GM12801 (cell line): ENCODE data around the gene ARHGAP12.

Experiments
- TF ChIP-seq, protein P1 (sequence below): IDR thresholded peaks from one replicate; pipeline ENCODE4 v1.5.1; 2011; ENCODE audit warnings: control low read depth; ENCODE audit not compliant: insufficient read length; ENCODE audit errors: extremely low read depth

Gene ARHGAP12

DNA sequence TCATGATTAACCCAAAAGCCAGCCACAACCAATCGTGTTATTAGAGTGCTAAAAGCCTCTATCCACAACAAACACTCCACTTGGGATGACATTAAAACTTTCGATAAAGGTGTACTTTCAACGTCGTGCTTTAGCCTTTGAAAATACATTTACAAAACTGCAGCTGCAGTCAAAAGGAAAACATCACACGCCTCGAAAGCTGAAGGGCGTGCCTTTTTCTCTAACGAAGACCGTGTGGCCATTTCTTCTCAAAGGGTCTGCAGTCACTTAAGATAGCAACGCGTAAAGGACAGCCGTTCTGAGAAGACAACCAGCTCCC is 1.1 kb downstream of the ARHGAP12 start:
- TF ChIP-seq, protein P1, sequence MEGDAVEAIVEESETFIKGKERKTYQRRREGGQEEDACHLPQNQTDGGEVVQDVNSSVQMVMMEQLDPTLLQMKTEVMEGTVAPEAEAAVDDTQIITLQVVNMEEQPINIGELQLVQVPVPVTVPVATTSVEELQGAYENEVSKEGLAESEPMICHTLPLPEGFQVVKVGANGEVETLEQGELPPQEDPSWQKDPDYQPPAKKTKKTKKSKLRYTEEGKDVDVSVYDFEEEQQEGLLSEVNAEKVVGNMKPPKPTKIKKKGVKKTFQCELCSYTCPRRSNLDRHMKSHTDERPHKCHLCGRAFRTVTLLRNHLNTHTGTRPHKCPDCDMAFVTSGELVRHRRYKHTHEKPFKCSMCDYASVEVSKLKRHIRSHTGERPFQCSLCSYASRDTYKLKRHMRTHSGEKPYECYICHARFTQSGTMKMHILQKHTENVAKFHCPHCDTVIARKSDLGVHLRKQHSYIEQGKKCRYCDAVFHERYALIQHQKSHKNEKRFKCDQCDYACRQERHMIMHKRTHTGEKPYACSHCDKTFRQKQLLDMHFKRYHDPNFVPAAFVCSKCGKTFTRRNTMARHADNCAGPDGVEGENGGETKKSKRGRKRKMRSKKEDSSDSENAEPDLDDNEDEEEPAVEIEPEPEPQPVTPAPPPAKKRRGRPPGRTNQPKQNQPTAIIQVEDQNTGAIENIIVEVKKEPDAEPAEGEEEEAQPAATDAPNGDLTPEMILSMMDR = no peak

DNA sequence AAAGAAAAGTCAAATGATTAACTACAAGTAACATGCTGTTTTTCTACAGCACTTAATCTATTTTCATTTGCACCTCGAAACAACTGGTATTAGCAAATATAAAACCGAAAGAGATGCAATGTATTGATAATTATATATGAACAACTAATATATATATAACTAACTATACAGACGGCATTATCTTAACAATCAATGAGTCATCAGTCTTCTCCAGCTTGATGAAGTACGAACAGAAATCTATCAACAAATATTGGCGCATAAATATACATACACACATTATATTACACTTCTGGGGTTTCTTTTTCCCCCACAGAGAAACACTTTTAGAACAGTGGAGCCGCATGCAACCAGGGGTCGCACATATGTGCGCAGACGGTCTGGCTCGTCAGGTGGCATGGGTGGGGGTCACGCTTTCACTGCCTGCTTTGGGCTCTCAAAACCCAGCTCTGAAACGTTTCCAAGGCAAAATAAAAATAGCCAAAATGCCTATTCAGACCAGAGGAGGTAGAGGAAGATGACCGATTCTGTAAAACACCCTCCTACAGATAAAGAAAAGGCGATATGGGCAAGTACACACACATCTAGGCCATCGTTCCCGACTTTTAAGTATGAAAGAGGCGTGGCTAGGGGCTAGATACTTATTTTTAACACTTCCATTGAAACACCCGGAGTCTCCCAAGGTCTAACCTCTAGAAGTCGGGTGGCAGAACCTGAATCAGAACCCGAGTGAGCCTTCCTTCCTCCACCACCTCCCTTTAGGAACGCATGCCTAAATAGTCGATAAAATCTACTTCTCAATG is 1.7 kb downstream of the ARHGAP12 start:
- TF ChIP-seq, protein P1 = no peak

DNA sequence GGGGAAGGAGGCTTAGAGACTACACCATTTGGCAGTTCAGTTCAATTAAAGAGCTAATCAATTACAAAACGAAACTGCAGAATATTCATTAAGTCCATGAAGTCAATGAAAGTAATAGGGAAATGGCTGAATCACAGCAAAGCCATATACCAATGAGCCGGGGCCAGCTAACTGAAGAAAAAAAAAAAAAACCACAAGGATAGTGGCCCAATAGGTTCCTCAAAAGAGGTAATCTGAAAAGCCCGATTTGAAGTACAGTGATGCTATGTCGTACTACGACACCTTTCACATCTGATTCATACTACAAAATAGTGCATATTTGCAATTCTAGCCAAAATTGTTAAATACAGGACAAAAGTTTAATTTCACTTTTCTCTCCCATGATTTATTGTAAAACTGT is 2.5 kb downstream of the ARHGAP12 start:
- TF ChIP-seq, protein P1 = no peak

DNA sequence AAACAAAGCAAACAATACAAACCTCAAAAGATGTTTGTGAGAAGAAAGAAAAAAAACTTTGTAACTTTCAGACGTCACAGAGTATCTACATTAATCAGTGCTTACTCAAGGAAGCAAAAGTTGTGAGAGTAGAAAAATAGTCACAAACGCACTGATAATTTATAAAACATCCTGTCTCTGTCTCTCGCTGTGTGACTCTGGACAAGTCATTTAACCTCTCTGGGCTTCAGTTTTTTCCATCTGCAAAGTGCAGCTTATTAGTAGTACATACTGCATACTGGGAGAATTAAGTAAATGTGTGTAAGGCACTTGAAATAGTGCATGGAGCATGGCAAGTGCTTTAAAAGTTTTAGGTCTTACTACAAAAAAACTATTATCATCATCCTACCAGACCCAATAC is 3.8 kb downstream of the ARHGAP12 start:
- TF ChIP-seq, protein P1 = no peak

DNA sequence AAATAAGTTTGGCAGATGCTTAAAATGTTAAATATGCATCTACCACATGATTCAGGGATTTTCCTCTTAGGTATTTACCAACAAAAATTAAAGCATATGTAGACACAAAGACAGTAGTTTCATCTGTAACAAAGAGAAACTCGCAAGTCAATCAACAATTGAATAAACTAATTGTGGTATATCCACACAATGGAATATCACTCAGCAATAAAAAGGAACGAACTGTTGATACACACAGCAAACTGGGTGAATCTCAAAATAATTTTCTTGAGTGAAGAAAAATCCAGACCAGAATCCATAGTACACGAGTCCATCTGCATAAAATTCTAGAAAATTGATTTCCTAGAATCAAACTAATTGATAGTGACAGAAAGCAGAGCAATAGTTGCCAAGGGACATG is 5.2 kb downstream of the ARHGAP12 start:
- TF ChIP-seq, protein P1 = no peak

DNA sequence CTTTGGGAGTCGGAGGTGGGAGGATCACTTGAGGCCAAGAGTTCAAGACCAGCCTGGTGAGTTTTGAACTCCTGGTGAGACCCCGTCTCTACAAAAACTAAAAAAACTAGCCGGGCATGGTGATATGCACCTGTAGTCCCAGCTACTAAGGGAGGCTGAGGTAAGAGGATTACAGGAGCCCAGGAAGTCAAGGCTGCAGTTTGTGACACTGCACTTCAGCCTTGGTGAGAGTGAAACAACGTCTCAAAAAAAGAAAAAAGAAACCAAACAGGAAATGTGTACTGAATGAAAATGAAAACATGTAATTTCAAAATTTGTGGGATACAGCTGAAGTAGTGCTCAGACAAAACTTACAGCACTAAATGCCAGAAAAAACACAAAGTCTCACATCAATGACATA is 7.6 kb downstream of the ARHGAP12 start:
- TF ChIP-seq, protein P1 = no peak

DNA sequence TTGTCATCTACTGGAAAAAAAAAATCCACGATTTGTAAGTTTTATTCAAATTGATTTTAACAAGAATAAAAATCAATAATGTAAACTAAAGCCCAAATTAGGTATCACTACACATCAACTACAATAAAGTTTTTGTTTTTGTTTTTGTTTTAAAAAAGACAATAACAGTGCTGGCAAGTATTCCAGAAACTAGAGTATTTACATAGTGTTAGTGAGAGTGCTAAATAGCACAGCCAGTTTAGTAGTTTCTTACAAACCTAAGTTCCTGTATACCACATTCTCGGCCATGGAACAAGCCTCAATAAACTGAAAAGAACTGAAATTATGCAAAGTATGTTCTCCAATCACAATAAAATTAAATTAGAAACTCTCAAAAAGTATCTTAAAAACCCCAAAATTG is 8.1 kb downstream of the ARHGAP12 start:
- TF ChIP-seq, protein P1 = no peak
